Brain microvascular endothelial cell (primary cell): ENCODE measurements around the gene MYORG.

Source experiments
- DNase-seq: peaks from one replicate; pipeline ENCODE4 v3.0.0-alpha.2; 2020
- H3K27ac ChIP-seq: fragments of 250-450 bp; sonication (Bioruptor Pico); 2 replicates; pipeline ENCODE4 v1.5.1; 2020; ENCODE audit warnings: mild to moderate bottlenecking, moderate library complexity
- H3K27me3 ChIP-seq: fragments of 250-450 bp; sonication (Bioruptor Pico); replicated peaks from 2 replicates; pipeline ENCODE4 v1.5.1; 2020; ENCODE audit warnings: mild to moderate bottlenecking
- H3K36me3 ChIP-seq: fragments of 250-450 bp; sonication (Bioruptor Pico); replicated peaks from 2 replicates; pipeline ENCODE4 v1.5.1; 2020; ENCODE audit warnings: mild to moderate bottlenecking
- H3K4me3 ChIP-seq: 2 replicates; pipeline ENCODE4 v1.5.1; 2011; ENCODE audit warnings: low read depth, mild to moderate bottlenecking, control low read depth, low read length, moderate library complexity
- in situ Hi-C: cut with HindIII; loops from 2 replicates; pipeline ENCODE4 v1.10.0; 2017; ENCODE audit warnings: low sequenced_read_pairs, low pct_ligation_motif_present
- TF ChIP-seq, protein P1 (sequence below): IDR thresholded peaks from 2 replicates; pipeline ENCODE4 v1.5.1; 2011; ENCODE audit warnings: low read depth, mild to moderate bottlenecking, moderate library complexity, low read length, control low read depth, inconsistent platforms; ENCODE audit errors: missing control alignments

MYORG gene

DNA sequence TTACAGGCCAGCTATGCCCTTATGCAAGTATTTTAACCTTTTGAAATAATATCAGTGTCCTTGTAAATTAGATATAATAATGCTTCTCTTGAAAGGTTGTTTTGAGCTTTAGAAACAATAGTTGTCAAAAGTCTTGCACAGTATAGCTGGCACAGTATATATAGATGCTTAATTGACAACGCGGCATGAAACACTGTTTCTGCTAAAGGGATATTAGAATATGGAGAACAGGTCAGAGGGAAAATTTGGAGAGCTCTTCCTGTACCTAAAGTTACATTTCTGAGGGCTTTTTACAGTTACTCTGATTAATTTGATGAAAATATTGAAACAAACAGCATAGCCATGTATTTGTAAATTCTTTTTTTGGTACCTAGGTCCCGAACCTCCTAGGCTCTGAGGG, 42.9 kb downstream of the MYORG start:
- peaks cover 4% of the 10 kb centered on the region for H3K36me3 ChIP-seq
- no peak overlapping the region for H3K27ac ChIP-seq
- no peak for DNase-seq
- TF ChIP-seq, protein P1, sequence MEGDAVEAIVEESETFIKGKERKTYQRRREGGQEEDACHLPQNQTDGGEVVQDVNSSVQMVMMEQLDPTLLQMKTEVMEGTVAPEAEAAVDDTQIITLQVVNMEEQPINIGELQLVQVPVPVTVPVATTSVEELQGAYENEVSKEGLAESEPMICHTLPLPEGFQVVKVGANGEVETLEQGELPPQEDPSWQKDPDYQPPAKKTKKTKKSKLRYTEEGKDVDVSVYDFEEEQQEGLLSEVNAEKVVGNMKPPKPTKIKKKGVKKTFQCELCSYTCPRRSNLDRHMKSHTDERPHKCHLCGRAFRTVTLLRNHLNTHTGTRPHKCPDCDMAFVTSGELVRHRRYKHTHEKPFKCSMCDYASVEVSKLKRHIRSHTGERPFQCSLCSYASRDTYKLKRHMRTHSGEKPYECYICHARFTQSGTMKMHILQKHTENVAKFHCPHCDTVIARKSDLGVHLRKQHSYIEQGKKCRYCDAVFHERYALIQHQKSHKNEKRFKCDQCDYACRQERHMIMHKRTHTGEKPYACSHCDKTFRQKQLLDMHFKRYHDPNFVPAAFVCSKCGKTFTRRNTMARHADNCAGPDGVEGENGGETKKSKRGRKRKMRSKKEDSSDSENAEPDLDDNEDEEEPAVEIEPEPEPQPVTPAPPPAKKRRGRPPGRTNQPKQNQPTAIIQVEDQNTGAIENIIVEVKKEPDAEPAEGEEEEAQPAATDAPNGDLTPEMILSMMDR, result no peak
- in situ Hi-C loops, result no loop called here
- H3K4me3 ChIP-seq, result no peak overlapping the region
- H3K27me3 ChIP-seq, result no peaks in the 10 kb centered on the region

DNA sequence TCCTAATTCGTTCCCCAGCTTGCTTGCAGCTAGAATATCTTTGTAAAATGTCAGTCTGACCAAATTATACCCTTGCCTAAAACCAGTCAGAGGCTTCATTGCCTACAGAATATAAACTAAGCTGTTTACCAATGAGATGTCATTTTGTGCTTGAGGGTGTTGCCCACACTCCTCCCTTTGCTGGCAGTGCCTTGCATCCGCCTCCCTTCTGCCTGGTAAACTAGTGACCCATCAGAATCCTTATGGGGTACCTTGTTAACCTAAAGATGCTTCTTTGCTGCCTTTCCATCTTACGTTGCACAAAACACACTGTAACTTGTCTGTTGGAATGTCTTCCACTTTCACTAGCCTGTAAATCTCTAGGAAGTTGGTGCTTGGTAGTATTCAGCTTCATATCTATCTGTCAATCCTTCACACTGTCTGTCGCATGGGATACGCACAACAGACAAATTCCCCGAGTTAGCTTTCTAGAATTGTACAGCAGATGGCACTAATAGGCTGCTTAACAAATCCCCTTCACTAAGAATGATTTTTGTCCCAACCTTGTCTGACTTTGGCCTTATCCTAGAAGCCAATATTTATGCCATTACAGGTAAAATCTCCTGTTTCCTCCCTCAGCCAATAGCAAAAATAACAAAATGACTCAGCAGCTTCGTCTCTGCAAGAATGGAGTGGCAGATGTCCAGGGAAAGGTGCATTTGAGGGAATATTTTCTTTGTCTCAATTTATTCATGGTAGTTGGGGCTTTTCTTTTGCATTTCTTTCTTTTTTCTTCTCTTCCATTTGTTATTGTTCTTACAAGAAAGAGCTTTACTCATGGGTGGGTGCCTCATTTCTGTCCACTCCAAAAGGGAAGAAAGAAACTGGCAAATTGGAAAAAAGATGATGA, 44.4 kb downstream of the MYORG start:
- TF ChIP-seq, protein P1, result peak; percentile 61
- in situ Hi-C loops, result no loop called here
- Histone ChIP-seq H3K4me3 (no peak overlapping the region), H3K27ac (no peak overlapping the region), H3K27me3 (no peaks in the 10 kb centered on the region), H3K36me3 (no peaks in the 10 kb centered on the region)
- no peak for DNase-seq

DNA sequence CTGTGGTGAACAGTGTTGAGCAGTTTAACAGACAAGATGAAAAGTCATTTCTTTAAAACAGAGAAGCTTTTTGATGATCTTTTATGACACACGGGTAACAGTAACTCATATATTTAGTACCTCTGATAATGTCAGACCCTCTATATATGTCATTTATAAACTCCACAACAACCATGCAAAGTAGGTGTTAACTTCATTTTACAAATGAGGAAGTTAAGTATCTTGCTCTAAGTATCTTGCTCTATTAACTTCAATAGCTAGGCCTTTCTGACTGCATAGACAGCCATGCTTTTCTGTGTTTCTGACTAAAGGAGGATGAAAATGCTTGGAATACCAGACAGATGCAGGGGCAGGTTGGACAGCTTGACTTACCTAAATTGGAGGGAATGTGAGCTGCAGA, 45.5 kb downstream of the MYORG start:
- in situ Hi-C loops, result no loop called here
- H3K27ac ChIP-seq, result no peak overlapping the region

DNA sequence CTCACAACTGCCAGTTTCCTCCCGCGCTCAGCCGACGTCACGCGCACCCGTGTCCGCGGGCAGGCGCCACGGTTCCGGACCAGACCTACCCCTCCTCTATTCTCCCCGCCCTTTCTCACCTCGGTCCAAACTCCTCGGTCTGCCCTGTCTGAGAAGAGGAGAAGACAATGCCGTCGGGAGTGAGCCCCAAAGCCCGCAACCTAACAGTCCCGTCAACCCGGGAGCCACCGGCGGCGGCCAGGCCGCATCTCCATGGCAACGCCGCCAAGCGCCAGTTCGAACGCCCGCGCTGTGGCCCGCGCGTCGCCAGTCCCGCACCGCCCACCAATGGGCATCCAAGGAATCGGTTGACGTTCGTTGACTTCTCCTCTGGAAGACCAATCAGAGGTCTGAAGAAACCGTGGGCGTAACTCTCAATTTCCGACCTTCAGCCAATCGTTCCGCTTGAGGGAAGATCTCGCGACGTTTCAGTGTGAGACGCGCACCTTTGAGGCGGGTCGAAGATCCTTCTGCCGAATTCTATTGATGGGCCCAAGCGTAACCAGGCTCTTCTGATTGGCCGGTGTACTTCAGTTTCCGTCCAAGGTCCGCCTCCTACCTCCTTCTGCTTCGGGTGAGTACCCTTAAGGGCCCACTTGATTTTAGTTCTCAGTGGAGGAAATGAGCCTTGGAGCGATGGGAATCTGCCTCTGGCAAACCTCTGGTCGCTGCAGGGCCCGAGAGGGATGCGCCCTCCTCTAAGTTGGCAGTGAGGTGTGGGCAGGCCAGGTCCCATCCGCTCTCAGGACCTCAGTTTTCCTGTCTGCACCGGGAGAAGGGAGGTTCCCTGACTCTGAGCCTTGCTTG, 47.5 kb downstream of the MYORG start, which contains the start of the genes KIF24 and NUDT2:
TSS of gene KIF24 (minus strand) at position 282 of the 846 bp plus-strand sequence. CDS start 17,922 bp downstream, outside the sequence.
TSS of gene NUDT2 (plus strand) at position 583 of the 846 bp plus-strand sequence. CDS start 9,471 bp downstream, outside the sequence.
- H3K27me3 ChIP-seq, result no peaks in the 10 kb centered on the region
- peak within 1 kb of the TSS; percentile 80 for H3K27ac ChIP-seq
- H3K36me3 ChIP-seq, result no peaks in the 10 kb centered on the region
- TF ChIP-seq, protein P1, result no peak
- peak within 1 kb of the TSS; percentile 97 for H3K4me3 ChIP-seq
- peak; percentile 100 for DNase-seq
- in situ Hi-C loops, result no loop called here

More for the DNA sequence above, 45.5 kb downstream of the MYORG start:
- Histone ChIP-seq H3K27me3 (no peaks in the 10 kb centered on the region), H3K4me3 (no peak overlapping the region), H3K36me3 (no peaks in the 10 kb centered on the region)
- TF ChIP-seq, protein P1, result no peak
- DNase-seq, result no peak

DNA sequence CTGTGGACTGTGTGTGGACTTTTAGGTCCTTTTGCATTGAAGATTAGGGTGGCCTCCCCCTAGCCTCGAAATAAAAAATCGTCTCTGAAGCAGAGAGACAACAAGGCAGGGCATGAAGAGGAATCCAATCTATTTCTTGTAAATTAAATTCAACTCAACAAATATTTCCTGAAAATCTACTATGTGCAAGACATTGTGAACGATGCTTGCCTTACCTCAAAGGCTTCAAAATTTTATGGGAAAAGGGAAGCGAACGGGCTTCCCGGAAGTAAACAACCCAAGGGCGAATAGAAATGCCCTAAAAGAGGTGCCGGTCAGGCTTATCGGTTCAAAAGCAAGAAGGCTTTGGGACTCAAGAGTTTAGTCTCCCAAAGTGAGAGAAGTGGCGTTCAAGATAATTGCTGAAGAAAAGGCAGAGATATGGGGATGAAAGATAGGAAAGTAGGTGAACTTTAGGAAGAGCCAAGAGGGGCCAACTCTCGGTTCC, 48.2 kb downstream of the MYORG start:
- DNase-seq, result no peak
- peak overlapping the region; percentile 94 for H3K4me3 ChIP-seq
- H3K27me3 ChIP-seq, result no peaks in the 10 kb centered on the region
- H3K36me3 ChIP-seq, result no peaks in the 10 kb centered on the region
- TF ChIP-seq, protein P1, result no peak
- in situ Hi-C loops, result no loop called here
- H3K27ac ChIP-seq, result peak overlapping the region; percentile 65
